ENCODE data around the gene NFAM1.

DNA sequence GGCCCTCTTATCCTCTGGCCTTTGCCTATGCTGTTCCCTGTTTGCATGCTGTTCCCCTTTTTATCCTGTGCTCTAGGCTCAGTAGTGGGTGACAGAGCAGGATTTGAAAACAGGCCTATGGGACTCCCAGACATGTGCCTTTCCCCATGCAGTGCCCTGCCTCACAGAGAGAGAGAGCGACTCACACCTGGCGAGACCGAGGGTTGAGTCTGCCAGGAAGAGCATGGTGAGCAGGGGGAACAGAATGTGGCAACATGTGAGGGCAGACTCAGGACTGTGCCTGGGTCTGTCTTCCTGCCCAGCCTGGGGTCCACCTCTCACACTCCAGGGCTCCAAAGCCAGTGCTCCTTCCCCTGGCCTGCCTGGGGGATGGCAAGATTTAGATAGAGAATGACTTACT lies 75.0 kb downstream of the NFAM1 start:
- TF ChIP-seq POLR2AphosphoS5 (IDR thresholded peaks at IDR 0.05; ENCODE audit: insufficient read depth, low read depth, low read length), result no peak
- TF ChIP-seq, protein P1, sequence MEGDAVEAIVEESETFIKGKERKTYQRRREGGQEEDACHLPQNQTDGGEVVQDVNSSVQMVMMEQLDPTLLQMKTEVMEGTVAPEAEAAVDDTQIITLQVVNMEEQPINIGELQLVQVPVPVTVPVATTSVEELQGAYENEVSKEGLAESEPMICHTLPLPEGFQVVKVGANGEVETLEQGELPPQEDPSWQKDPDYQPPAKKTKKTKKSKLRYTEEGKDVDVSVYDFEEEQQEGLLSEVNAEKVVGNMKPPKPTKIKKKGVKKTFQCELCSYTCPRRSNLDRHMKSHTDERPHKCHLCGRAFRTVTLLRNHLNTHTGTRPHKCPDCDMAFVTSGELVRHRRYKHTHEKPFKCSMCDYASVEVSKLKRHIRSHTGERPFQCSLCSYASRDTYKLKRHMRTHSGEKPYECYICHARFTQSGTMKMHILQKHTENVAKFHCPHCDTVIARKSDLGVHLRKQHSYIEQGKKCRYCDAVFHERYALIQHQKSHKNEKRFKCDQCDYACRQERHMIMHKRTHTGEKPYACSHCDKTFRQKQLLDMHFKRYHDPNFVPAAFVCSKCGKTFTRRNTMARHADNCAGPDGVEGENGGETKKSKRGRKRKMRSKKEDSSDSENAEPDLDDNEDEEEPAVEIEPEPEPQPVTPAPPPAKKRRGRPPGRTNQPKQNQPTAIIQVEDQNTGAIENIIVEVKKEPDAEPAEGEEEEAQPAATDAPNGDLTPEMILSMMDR (IDR thresholded peaks at IDR 0.05; ENCODE audit: extremely low read depth in 1 of 2, insufficient read depth in 1 of 2, low read depth in 1 of 2, low read length in 2 of 2), result no peak
- no peak for TF ChIP-seq EZH2 (IDR thresholded peaks at IDR 0.05; ENCODE audit: borderline replicate concordance, low read depth, low read length, severe bottlenecking)
- TF ChIP-seq MAX (IDR thresholded peaks at IDR 0.05; ENCODE audit: insufficient read depth, insufficient read length), result no peak
- TF ChIP-seq POLR2A (IDR thresholded peaks at IDR 0.05; ENCODE audit: low read depth, low read length), result no peak

Data from endothelial cell of umbilical vein (primary cell).